Activated CD8-positive, alpha-beta memory T cell treated with anti-CD3 and anti-CD28 coated beads, Interleukin-2, amount 50 U/mL, for 1 hour (primary cell): ENCODE measurements around the gene PREX1.

Experiments
- DNase-seq: peaks from one replicate; pipeline ENCODE4 v3.0.0-alpha.2; 2020; ENCODE audit errors: extremely low read depth

Gene PREX1

DNA sequence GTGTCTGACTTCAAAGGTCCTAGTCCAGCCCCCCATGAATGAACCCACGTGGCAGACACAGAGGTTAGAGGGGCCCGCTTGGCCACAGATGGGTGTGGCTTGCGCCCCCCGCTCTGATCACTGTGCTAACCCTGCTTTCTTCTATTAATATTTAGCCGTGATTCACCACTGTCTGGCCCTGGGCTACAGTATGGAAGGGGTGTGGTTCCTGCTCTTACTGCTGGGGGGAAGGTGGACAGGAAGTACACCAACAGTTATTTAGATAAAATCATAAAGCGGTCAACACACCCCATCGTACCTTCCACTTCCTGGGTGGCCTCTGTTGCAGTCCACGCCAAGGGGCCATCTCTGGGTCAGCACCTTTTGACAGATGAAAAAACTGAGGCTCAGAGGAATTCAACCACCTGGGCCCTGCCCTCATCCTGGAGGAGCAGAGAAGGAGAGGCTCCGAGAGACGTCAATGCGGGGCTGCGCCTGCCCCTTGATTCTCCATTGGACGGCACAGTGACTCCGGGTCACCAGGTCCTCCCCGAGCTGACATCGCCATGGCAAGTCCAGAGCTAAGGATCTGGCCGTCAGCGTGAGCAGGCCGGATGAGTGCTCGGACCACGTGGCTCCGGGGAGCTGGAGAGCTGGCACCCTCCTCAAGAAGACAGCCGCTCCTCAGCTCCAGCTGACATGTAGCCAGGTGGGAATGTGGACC is 206.3 kb downstream of the PREX1 start:
- DNase-seq: no peak

GRCh38 chr20:48620507-48621375 is 207.1 kb downstream of the PREX1 start:
- peak; percentile 28 for DNase-seq

- no peak for DNase-seq
Measured at GRCh38 chr20:48620154-48620506, 207.7 kb downstream of the PREX1 start.

GRCh38 chr20:48619126-48620101 is 208.4 kb downstream of the PREX1 start:
- no peak for DNase-seq

GRCh38 chr20:48618631-48619030 is 209.2 kb downstream of the PREX1 start:
- no peak for DNase-seq

- DNase-seq: no peak
Measured at GRCh38 chr20:48618052-48618451, 209.7 kb downstream of the PREX1 start.

- DNase-seq: no peak
Measured at GRCh38 chr20:48617481-48617880, 210.3 kb downstream of the PREX1 start.

DNA sequence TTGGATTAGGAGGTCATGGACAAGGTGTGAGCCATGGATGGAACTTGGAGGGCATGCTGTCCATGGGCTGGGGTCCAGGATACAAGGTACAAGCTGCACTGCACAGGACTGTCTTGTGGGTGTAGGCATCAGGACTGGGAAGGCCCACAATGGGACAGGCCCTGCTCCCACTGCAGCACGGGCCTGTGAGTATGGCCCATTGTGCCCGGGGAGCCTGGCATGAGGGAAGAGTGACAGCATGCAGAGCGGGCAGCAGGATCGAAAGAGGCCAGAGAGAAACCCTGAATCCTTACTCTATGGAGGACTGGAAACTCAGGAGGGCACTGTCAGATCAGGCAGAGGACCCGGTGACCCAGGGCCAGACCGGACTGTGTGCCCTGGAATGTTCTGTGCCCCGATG is 211.3 kb downstream of the PREX1 start:
- no peak for DNase-seq

- no peak for DNase-seq
Measured at GRCh38 chr20:48615871-48616270, 211.9 kb downstream of the PREX1 start.

DNA sequence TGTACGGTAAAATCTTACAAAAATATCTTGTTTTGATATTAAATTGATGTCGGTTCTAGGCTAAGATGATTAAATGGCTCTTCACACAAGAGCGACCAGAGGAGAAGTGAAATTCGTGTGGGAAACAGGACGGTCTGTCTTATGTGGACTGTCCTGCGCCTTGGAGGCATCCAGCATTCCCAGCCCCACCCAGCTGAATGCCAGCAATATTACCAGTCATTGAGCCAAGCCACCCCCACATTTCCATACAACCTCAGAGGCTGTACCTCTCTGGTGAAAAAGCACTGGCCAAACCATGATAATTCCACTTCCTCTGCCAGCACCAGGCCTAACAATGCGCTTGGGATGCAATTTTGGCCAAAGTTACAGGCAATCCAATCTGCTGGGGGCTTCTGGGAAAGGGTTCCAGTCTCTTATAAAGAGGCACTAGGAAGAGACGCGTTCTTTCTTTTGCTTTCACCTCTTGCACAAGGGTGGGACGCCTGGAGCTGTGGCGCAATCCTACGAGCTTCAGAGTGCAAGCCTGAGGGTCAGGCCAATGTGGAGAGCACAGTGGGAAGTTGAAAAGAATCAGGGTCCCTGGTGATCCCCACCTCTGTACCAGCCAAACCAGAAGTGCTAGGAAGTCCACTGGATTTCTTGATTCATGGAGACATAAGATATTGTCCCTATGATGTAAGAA is 213.1 kb downstream of the PREX1 start:
- DNase-seq: no peak

DNA sequence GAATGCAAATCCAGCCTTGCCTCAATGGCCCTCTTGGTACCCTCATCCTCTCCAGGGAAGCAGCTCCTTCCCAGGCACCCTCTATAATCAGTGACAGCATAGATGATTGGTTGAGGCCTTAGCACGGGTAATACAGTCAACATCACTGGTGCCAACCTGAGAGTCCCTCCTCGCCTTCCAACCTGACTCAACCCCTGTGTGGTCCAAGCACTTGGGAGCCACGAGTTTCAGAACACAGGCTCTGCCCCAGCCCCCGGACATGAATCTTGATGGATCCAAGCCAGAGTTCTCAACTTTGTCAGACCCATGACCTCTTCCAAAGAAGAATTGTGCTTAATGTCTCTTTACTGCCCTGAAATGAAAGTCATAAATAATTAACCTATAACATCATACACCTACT is 213.9 kb downstream of the PREX1 start:
- no peak for DNase-seq

DNA sequence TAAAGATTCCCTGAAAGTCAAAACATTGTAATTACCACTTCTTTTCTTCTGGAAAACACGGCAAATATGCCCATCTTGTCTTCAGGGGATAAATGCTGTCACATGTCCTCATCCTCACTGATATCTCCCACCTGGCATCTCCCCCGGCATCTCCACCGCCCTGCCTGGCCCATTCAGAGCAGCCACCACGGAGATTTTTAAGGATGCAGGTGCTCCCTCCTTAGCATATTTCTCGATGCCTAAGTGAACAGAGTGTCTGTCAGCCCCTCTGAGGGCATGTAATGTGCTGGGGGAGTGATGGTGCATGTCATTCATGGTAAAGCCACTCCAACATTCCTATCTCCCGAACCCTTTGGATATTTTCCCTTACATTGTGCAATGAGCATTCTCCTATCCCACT is 215.5 kb downstream of the PREX1 start:
- no peak for DNase-seq

DNA sequence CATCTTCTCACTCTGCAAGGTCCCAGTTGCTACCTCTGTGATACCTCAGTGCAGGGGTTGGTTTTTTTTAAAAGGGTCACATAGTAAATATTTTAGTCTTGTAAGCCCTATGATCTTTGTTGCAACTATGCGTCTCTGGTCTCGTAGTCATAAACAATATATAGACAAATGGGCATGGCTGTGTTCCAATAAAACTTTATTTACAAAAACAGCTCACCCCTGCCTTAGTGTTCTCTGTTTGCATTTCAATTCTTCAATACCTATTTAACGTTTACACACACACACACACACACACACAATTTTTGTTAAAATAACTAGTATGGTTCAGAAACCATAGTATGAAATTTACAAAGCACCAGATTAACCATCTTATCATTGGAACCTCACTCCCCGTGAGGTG is 216.8 kb downstream of the PREX1 start:
- no peak for DNase-seq

GRCh38 chr20:48609491-48609978 is 218.3 kb downstream of the PREX1 start:
- no peak for DNase-seq

DNA sequence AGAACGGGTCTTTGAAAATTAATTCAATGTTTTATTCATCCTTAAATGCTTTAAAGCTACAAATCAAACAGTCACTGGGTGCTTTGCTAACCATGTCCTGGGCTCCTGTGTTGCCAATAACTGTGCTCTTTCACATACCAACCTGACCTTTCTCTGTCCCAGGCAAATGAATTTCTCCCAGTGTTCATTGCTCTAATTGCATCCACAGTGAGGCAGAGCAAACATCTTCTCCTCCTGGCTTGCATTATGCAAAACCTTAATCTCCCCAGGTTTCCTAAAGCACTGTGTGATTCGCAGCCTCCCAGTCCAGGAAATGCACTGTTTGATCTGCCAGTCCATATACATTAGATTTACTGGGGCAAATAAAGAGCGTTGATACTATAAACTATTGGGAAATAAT is 219.0 kb downstream of the PREX1 start:
- DNase-seq: no peak

- no peak for DNase-seq
Measured at GRCh38 chr20:48607544-48607865, 220.3 kb downstream of the PREX1 start.

DNA sequence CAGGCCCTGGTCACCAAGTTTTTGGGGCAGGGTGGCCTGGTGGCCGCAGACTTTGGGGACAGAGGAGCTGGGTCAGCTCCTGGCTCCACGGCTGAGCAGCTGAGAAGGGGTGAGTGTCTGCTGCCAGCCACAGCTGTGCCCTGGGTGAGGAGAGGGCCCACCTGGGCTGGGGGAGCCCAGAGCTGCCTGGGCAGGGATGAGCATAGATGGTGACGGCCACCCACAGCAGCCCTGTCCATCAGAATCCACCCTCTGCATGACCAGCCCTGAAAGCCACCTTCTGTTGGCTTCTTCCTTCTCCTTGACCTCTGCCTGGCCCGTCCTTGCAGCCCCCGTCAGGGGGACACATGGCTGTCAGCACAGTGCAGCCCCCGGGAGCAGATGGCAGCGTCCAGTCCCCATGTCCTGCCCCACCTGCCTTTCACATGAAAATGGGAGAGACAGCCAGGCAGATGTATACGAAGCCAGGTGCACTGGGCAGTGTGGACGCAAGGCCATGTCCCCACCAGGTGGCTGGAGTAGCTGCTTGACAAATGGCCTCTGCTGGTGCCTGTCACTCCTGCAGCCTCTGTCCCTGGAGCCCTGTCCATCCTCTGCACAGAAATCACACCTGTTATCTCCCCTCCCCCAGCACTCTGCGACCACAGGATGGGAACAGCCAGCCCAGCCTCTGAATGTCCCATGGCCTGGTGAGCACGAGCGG is 220.8 kb downstream of the PREX1 start:
- no peak for DNase-seq

GRCh38 chr20:48606172-48606840 is 221.5 kb downstream of the PREX1 start:
- no peak for DNase-seq

- no peak for DNase-seq
Measured at GRCh38 chr20:48605364-48606171, 222.2 kb downstream of the PREX1 start.
